Activated naive CD8-positive, alpha-beta T cell (primary cell): Measurements from ENCODE around the gene IL36B.

Experiments
- H3K27ac Mint-ChIP-seq: one replicate; pipeline ENCODE4 v1.8.0; 2021; ENCODE audit warnings: mixed read lengths
- H3K27me3 Mint-ChIP-seq: one replicate; pipeline ENCODE4 v1.8.0; 2021; ENCODE audit warnings: mixed read lengths
- H3K36me3 Mint-ChIP-seq: one replicate; pipeline ENCODE4 v1.8.0; 2021; ENCODE audit warnings: mixed read lengths
- H3K4me1 Mint-ChIP-seq: one replicate; pipeline ENCODE4 v1.8.0; 2021; ENCODE audit warnings: low read depth, mixed read lengths
- H3K4me3 Mint-ChIP-seq: one replicate; pipeline ENCODE4 v1.8.0; 2021; ENCODE audit warnings: mild to moderate bottlenecking, mixed read lengths
- H3K9me3 Mint-ChIP-seq: one replicate; pipeline ENCODE4 v1.8.0; 2021; ENCODE audit warnings: low read depth, mixed read lengths

The IL36B gene

DNA sequence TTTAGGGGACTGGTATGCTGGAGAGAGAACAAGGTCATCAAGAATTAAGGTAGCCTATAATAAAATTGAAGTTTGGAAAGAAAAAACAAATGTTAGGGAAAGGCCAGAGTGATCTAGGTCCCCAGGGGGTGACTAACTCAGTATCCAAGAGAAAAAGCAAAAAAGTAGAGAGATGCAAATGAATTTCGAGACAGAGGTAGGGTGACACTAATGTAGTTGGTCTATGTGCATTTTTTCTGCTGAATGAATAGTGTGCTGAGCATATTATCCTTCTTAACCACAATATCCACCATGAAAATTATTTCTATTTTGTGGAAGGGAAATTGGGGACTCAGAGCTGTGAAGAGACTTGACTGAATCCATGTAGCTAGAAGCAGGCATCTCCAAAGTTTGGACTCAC is 37.6 kb downstream of the IL36B start:
- Mint-ChIP-seq H3K27ac (no peak overlapping the region), H3K9me3 (peaks cover 10% of the 10 kb centered on the region), H3K36me3 (peaks cover 5% of the 10 kb centered on the region), H3K4me3 (no peak overlapping the region), H3K4me1 (peaks cover 20% of the 10 kb centered on the region), H3K27me3 (no peaks in the 10 kb centered on the region)

DNA sequence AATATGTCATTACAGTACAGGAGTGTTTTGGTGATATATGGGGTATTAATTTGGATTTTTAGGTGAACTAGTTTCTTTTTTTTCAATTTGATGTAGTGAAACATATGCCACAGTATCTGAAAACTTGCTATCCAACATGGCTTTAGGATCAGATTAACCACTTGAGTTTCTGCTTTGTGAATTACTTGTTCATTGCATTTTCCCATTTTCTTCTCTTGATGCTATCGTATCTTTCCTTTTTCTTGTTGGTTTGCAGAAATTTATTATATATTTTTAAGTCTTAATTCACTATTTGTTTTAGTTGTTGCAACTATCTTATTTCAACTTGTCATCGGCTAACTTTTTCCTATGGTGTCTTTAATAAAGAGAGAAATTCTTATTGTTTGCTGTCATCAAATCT is 38.6 kb downstream of the IL36B start:
- no peaks in the 10 kb centered on the region for H3K27me3 Mint-ChIP-seq
- H3K36me3 Mint-ChIP-seq = peaks cover 5% of the 10 kb centered on the region
- H3K9me3 Mint-ChIP-seq = peaks cover 10% of the 10 kb centered on the region
- H3K27ac Mint-ChIP-seq = no peak overlapping the region
- peaks cover 24% of the 10 kb centered on the region for H3K4me1 Mint-ChIP-seq
- no peak overlapping the region for H3K4me3 Mint-ChIP-seq

DNA sequence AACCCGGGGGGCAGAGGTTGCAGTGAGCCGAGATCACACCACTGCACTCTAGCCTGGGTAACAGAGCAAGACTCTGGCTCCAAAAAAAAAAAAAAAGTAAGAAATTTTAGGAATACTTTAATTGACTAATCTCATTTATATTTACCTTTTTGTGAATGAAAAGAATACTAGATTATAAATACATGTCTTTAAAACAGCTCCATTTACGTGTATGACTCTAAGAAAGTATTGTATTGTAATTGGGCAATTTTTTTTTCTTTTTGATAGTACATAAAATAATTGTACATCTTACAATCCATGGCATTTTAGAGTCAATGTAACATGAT is 39.4 kb downstream of the IL36B start:
- no peaks in the 10 kb centered on the region for H3K27me3 Mint-ChIP-seq
- H3K36me3 Mint-ChIP-seq = peaks cover 5% of the 10 kb centered on the region

DNA sequence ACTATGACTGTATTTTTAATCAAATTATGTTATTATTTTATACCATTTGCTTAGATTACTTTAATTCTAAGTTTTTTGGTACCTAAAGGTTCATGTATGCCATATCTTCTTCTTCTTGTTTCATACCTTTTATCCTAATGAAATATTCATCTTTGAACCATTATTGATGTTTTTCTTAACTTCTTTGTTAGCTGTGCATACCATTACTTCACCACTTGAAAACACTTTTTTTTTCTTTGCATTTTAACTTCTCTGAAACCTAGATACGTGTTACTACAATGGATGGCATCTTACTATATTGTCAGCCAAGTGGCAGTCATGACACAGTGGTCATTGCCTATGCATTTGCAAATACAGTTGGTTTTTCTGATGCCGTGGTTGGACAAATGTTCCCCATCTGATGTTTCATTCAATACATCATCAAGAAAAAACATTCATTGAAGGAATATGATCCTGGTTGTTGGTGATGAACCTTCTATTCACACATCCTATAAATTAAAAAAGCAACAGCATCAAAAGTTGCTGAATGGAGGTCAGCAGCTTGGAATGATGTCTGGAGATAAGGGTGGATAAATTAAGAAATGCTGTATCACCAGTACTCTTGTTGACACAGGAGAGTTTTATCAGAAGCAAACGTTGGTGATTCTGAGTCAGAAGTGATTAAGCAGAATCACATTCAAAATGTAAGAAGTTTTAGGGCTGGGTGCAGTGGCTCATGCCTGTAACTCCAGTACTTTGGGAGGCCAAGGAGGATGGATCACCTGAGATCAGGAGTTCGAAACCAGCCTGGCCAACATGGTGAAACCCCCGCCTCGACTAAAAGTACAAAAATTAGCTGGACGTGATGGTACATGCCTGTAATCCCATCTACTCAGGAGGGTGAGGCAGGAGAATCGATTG is 40.0 kb downstream of the IL36B start:
- H3K27ac Mint-ChIP-seq = no peak overlapping the region
- H3K36me3 Mint-ChIP-seq = peaks cover 5% of the 10 kb centered on the region
- peaks cover 4% of the 10 kb centered on the region for H3K9me3 Mint-ChIP-seq
- H3K4me3 Mint-ChIP-seq = no peak overlapping the region
- H3K27me3 Mint-ChIP-seq = no peaks in the 10 kb centered on the region
- peaks cover 29% of the 10 kb centered on the region for H3K4me1 Mint-ChIP-seq

More for the DNA sequence above, 39.4 kb downstream of the IL36B start:
- H3K4me3 Mint-ChIP-seq = no peak overlapping the region
- no peak overlapping the region for H3K27ac Mint-ChIP-seq
- peaks cover 4% of the 10 kb centered on the region for H3K9me3 Mint-ChIP-seq
- H3K4me1 Mint-ChIP-seq = peaks cover 25% of the 10 kb centered on the region

DNA sequence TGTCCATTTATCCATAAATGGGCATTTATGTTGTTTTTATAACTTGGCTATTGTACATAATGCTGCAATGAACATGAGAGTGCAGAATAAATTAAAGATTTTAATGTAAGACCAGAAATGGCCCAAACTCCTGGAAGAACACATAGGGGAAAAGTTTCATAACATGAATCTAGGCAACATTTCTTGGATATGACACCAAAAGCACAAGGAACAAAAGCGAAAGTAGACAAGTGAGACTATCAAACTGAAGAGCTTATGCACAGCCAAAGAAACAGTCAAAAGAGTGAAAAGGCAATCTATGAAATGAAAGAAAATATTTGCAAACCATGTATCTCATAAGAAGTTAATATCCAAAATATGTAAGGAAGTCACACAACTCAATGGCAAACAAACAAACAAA is 41.6 kb downstream of the IL36B start:
- no peak overlapping the region for H3K4me3 Mint-ChIP-seq
- H3K4me1 Mint-ChIP-seq = peaks cover 25% of the 10 kb centered on the region
- H3K36me3 Mint-ChIP-seq = no peaks in the 10 kb centered on the region
- no peaks in the 10 kb centered on the region for H3K9me3 Mint-ChIP-seq
- no peak overlapping the region for H3K27ac Mint-ChIP-seq
- no peaks in the 10 kb centered on the region for H3K27me3 Mint-ChIP-seq

DNA sequence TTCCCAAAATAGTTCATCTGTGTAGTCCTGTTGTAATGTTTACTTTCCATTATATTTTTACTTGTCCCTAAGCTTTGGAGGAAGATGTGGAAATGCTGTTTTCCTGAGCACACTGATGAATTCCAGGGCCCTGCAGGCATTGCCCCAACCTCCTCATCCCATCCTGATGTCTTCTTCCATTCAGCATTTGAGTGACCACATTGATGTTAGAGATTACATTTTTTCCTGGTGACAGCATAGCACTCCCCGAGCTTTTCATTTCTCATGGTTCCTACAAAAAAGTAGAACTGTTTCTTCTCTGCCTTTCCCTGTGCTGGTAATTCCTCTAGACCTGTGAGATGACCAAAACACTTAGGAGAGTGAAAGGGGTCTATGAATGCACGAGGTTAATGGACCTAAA is 42.6 kb downstream of the IL36B start:
- Mint-ChIP-seq H3K9me3 (no peaks in the 10 kb centered on the region), H3K4me1 (peaks cover 18% of the 10 kb centered on the region), H3K27me3 (no peaks in the 10 kb centered on the region), H3K4me3 (no peak overlapping the region), H3K27ac (no peak overlapping the region), H3K36me3 (no peaks in the 10 kb centered on the region)

DNA sequence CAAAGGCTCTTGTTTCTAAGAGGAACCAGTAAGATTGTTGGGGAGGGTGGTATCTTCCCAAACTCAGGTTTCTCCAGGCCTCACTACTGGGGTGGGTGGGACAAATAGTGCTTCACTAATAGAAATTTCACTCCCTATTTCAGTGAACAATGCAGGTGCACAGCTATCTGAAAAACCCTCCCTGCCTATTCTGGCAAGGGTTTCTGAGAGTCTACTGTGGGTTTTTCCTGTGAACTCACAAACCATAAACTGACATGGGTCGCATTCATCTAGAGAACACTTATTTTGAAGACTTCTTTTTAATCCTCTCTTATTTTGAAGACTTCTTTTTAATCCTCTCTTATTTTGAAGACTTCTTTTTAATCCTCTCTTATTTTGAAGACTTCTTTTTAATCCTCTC is 43.0 kb downstream of the IL36B start:
- no peaks in the 10 kb centered on the region for H3K9me3 Mint-ChIP-seq
- no peak overlapping the region for H3K27ac Mint-ChIP-seq
- no peak overlapping the region for H3K4me3 Mint-ChIP-seq
- no peaks in the 10 kb centered on the region for H3K36me3 Mint-ChIP-seq
- no peaks in the 10 kb centered on the region for H3K27me3 Mint-ChIP-seq
- H3K4me1 Mint-ChIP-seq = peaks cover 14% of the 10 kb centered on the region

DNA sequence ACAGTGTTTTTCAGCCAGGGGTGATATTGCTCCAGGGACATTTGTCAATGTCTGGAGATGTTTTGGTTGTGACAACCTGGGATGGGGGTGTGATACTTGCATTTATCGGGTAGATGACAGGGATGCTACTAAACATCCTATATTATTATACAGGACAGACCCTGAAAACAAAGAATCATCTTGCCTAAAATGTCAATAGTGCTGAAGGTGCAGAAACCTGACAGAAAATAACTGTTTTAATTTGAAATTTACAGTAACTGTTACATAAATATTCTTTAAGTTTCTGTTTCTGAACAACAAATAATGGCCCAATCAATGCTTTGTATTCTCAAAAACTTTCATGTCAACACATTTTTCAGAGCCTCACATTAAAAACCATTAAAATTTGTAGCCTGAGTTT is 45.4 kb downstream of the IL36B start:
- H3K4me3 Mint-ChIP-seq = no peak overlapping the region
- H3K27ac Mint-ChIP-seq = no peak overlapping the region
- peaks cover 14% of the 10 kb centered on the region for H3K4me1 Mint-ChIP-seq
- no peaks in the 10 kb centered on the region for H3K9me3 Mint-ChIP-seq
- H3K36me3 Mint-ChIP-seq = no peaks in the 10 kb centered on the region
- H3K27me3 Mint-ChIP-seq = no peaks in the 10 kb centered on the region

DNA sequence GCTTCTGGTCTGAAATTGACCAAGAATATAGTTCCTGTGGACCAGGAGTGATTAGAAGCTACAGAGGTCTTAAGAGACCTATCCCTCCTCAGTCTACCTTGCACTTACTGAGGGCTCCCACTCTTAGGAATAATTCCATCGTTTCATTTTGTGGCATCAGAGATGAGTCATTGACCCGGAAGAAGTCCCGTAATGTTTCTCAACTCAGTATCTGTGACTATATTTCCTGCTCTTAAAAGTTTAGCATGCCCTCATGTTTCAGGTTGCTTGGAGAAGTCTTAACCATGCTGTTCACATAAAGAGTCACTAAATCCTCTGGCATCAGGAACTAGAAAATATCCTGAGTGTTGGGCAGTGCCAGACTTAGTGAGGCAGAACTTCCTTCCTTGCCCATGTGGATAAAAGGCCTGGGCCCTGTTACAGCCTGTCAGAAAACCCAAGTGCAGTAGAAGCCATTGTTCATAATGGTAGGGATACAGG is 47.6 kb downstream of the IL36B start, which contains the start of gene IL36A:
TSS of gene IL36A (plus strand) at position 430 of the 480 bp plus-strand sequence. CDS start 413 bp downstream, outside the sequence.
- Mint-ChIP-seq H3K9me3 (peaks cover 18% of the 10 kb centered on the region), H3K36me3 (peaks cover 14% of the 10 kb centered on the region), H3K4me3 (no peak within 1 kb of the TSS), H3K4me1 (peaks cover 11% of the 10 kb centered on the region), H3K27ac (no peak within 1 kb of the TSS), H3K27me3 (no peaks in the 10 kb centered on the region)

DNA sequence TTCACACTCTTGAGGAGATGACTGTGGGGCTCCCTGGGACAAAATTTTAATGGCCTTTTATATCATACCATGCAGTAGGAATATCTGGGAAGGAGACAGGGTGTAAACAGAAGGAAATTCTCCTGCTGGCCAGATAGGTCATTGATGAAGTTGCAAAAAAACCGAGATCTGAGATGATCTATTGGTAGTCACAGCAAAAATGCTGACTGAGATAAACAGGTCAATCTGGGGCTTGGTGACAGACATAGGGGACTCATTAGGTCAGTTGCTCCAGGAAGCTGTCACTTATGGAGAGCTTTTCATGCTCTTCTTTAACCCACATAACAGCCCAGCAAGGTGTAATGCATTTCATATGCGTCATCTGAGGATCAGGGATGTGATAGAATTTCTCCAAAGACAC is 50.0 kb downstream of the IL36B start:
- Mint-ChIP-seq H3K27ac (no peak overlapping the region), H3K4me3 (no peak overlapping the region), H3K4me1 (peaks cover 2% of the 10 kb centered on the region), H3K9me3 (peaks cover 31% of the 10 kb centered on the region), H3K27me3 (no peaks in the 10 kb centered on the region), H3K36me3 (peaks cover 16% of the 10 kb centered on the region)

DNA sequence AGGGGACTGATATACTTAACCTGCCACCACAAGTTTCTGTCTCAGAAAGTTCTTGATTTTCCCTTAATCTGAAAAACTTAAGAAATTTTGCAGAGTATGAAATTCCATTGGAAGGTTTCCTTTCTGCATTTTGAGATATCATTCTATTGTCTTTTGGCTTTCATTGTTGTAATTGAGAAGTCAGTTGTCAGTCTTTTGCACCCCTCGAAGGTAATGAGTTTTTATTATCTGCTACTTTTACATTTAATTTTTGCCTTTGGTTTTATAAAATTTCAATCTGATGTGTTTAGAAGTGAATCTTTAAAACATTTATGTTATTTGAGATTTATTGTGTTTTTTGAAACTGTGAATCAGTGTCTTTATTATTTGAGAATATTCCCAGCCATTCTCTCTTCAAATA is 52.2 kb downstream of the IL36B start:
- H3K36me3 Mint-ChIP-seq = peaks cover 16% of the 10 kb centered on the region
- H3K27ac Mint-ChIP-seq = no peak overlapping the region
- peaks cover 22% of the 10 kb centered on the region for H3K4me1 Mint-ChIP-seq
- H3K27me3 Mint-ChIP-seq = no peaks in the 10 kb centered on the region
- no peak overlapping the region for H3K4me3 Mint-ChIP-seq
- H3K9me3 Mint-ChIP-seq = peaks cover 31% of the 10 kb centered on the region

DNA sequence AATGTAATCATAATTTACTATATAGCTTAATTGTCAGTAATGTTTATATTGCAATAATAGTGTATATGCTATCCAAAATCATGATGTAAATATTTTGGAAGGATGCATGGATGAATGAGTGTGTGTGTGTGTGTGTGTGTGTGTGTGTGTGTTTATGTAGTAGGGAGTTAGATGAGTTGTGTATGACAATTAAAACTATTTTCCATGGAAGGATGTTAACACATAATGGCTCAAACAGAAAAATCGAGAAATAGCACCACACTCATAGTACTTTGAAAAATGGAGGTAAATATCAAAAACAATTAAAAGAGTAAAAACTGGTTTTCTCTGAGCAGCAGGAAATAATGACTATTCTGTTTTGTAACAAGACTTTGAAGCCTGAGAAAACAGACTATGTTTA is 55.5 kb downstream of the IL36B start:
- Mint-ChIP-seq H3K36me3 (peaks cover 24% of the 10 kb centered on the region), H3K27me3 (no peaks in the 10 kb centered on the region), H3K4me1 (peaks cover 43% of the 10 kb centered on the region), H3K27ac (peak overlapping the region; percentile 77), H3K4me3 (peak overlapping the region; percentile 70), H3K9me3 (peaks cover 38% of the 10 kb centered on the region)

DNA sequence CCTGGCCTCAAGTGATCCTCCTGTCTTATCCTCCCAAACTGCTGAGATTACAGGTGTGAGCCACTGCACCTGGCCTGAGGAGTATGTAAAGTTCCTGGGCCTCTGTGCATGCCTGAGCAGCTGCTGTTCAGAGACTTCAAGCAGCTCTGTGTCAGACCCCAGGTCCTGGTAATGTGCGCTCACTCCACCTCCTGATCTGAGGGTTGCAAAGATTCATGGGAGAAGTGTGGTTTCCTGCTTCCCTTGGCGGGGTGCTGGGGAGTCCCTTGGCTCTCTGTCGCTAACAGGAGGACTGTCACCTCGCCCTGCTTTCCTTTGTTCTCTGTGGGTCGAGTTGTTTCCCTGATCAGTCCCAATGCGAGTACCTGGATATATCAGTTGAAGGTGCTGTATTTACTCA is 56.0 kb downstream of the IL36B start:
- H3K27ac Mint-ChIP-seq = peak overlapping the region; percentile 77
- peaks cover 38% of the 10 kb centered on the region for H3K9me3 Mint-ChIP-seq
- peaks cover 24% of the 10 kb centered on the region for H3K36me3 Mint-ChIP-seq
- H3K4me3 Mint-ChIP-seq = peak overlapping the region; percentile 70
- H3K27me3 Mint-ChIP-seq = no peaks in the 10 kb centered on the region
- peaks cover 43% of the 10 kb centered on the region for H3K4me1 Mint-ChIP-seq

DNA sequence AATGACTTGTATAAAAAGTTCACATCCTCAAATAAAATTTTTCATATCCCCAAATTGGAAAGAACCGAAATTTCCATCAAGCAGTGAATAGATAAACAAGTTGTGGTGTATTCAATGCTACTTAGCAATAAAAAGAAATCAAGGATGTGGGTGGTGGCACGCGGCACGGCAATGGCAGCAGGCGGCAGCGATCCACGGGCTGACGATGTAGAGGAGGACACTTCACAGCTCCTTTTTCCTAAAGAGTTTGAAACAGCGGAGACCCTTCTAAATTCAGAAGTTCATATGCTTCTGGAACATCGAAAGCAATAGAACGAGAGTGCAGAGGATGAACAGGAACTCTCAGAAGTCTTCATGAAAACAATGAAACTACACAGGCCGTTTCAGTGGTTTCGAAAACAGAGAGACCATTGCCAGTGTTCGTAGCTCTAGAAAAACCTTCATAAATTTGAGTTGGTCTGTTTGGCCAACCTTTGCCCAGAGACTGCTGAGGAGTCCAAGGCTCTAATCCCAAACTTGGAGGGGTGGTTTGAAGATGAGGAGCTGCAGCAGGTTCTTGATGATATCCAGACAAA is 57.2 kb downstream of the IL36B start:
- Mint-ChIP-seq H3K4me3 (peak overlapping the region; percentile 80), H3K36me3 (peaks cover 16% of the 10 kb centered on the region), H3K4me1 (peaks cover 43% of the 10 kb centered on the region), H3K27me3 (no peaks in the 10 kb centered on the region), H3K27ac (peak overlapping the region; percentile 91), H3K9me3 (peaks cover 32% of the 10 kb centered on the region)

DNA sequence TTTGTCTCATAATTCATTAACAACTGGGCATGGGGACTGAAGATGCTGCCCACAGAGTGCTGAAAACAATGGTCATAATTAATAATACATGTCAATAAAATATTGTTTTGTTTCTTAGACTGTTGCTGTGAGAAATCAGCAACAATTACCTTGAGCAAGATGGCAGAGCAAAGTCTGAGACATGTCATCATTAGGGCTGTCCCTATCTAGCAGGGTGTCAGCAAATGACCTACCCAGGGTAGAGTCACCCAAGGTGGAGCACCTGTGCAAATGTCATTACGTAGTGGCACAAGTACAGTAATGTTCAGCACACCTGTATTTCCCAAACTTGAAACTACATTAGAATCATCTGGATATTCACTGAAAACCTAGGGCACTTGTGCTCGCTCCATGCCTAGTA is 58.0 kb downstream of the IL36B start:
- Mint-ChIP-seq H3K36me3 (peaks cover 17% of the 10 kb centered on the region), H3K4me3 (no peak overlapping the region), H3K4me1 (peaks cover 43% of the 10 kb centered on the region), H3K27me3 (no peaks in the 10 kb centered on the region), H3K27ac (peak overlapping the region; percentile 29), H3K9me3 (peaks cover 27% of the 10 kb centered on the region)
